GM23248 (cell line): Measurements from ENCODE around the gene MPPE1. TPM values are rescaled to one million over a fixed set of nuclear protein-coding genes. Genes with fewer than 3 reads are reported as not detected.
A peak's percentile ranks its signal among the peaks of the same experiment; 100 is the strongest.

Experiments used
- DNase-seq: peaks from one replicate; pipeline ENCODE4 v3.0.0-alpha.2; 2015
- H2AFZ ChIP-seq: fragments of 200-600 bp; sonication (generic); 2 replicates; pipeline ENCODE4 v1.6.1; 2016; ENCODE audit warnings: antibody characterized with exemption
- H3F3A ChIP-seq: fragments of 200-600 bp; sonication (generic); 2 replicates; pipeline ENCODE4 v1.6.1; 2016; ENCODE audit warnings: mild to moderate bottlenecking, antibody characterized with exemption, mixed run types; ENCODE audit not compliant: insufficient read depth
- H3K27ac ChIP-seq: fragments of 200-600 bp; sonication (generic); 2 replicates; pipeline ENCODE4 v1.5.1; 2016; ENCODE audit warnings: mild to moderate bottlenecking
- H3K27me3 ChIP-seq: fragments of 200-600 bp; sonication (generic); replicated peaks from 2 replicates; pipeline ENCODE4 v1.6.1; 2016; ENCODE audit warnings: mild to moderate bottlenecking; ENCODE audit not compliant: insufficient read depth
- H3K36me3 ChIP-seq: fragments of 200-600 bp; sonication (generic); 2 replicates; pipeline ENCODE4 v1.6.1; 2016; ENCODE audit warnings: low read depth, mild to moderate bottlenecking
- H3K4me1 ChIP-seq: fragments of 200-600 bp; sonication (generic); 2 replicates; pipeline ENCODE4 v1.6.1; 2016; ENCODE audit warnings: mild to moderate bottlenecking; ENCODE audit not compliant: insufficient read depth
- H3K4me2 ChIP-seq: fragments of 200-600 bp; sonication (generic); one replicate; pipeline ENCODE4 v1.6.1; 2016; ENCODE audit warnings: mild to moderate bottlenecking; ENCODE audit not compliant: unreplicated experiment
- H3K4me3 ChIP-seq: fragments of 200-600 bp; sonication (generic); 2 replicates; pipeline ENCODE4 v1.5.1; 2016; ENCODE audit warnings: mild to moderate bottlenecking
- H3K79me2 ChIP-seq: fragments of 200-600 bp; sonication (generic); 2 replicates; pipeline ENCODE4 v1.6.1; 2016; ENCODE audit warnings: mild to moderate bottlenecking; ENCODE audit not compliant: insufficient read depth
- H3K9ac ChIP-seq: fragments of 200-600 bp; sonication (generic); 2 replicates; pipeline ENCODE4 v1.6.1; 2016; ENCODE audit warnings: mild to moderate bottlenecking
- H3K9me2 ChIP-seq: fragments of 200-600 bp; sonication (generic); 2 replicates; pipeline ENCODE4 v1.6.1; 2016; ENCODE audit warnings: mixed run types, mild to moderate bottlenecking, moderate library complexity; ENCODE audit not compliant: insufficient read depth
- H3K9me3 ChIP-seq: fragments of 200-600 bp; sonication (generic); one replicate; pipeline ENCODE4 v1.6.1; 2017; ENCODE audit warnings: low read depth
- H4K20me1 ChIP-seq: fragments of 200-600 bp; sonication (generic); 2 replicates; pipeline ENCODE4 v1.6.0; 2016; ENCODE audit not compliant: insufficient read depth
- EZH2 ChIP-seq: fragments of 200-600 bp; sonication (generic); IDR thresholded peaks from 2 replicates; pipeline ENCODE4 v1.6.1; 2018; ENCODE audit warnings: antibody characterized with exemption, mild to moderate bottlenecking; ENCODE audit not compliant: insufficient read depth, poor library complexity, severe bottlenecking
- EZH2phosphoT487 ChIP-seq: fragments of 200-600 bp; sonication (generic); IDR thresholded peaks from 2 replicates; pipeline ENCODE4 v1.6.1; 2018; ENCODE audit warnings: antibody characterized with exemption, moderate library complexity, mild to moderate bottlenecking, low read depth; ENCODE audit not compliant: insufficient read depth
- whole genome bisulfite sequencing, 2 experiments: methylation state at CpG; one replicate each; pipeline ENCODE4 v1.1.6; 2015 to 2017; ENCODE audit warnings: low lambda C conversion rate in 2 of 2, low coverage in 1 of 2; ENCODE audit errors: missing lambda C conversion rate in 2 of 2; 5-methylcytosine and 5-hydroxymethylcytosine counted together
- in situ Hi-C: fragments of 300-500 bp; cut with MboI; formaldehyde crosslinking; loops from 2 replicates; pipeline ENCODE4 v1.15.0; 2020
- polyA plus RNA-seq: library from polyadenylated mRNA; unstranded; fragments of >200 nt; fragmentation: Nextera tagmentation; extraction: Ambion mirVana; gene quantifications from 2 replicates; pipeline ENCODE4 v1.2.1, GENCODE V29; 2016
- total RNA-seq: library from RNA; depleted of rRNA; stranded (reverse); fragments of >200 nt; shearing (Covaris generic); gene quantifications from 2 replicates; pipeline ENCODE4 v1.2.3, GENCODE V29; 2014; rRNA removed

The MPPE1 gene
- total RNA-seq, result 25.6 and 34.8 TPM in 2 replicates
- polyA plus RNA-seq, result 39.7 and 47.2 TPM in 2 replicates

- 0 to 2% methylated on average over 63 to 96 of the region's 106 CpGs for WGBS, 2 experiments
- peaks cover 13% of the 10 kb centered on the region; the same call in 1 of the 2 replicates for H3K79me2 ChIP-seq
- no peaks in the 10 kb centered on the region for H3K9me3 ChIP-seq
- DNase-seq, result peak; percentile 96
- H4K20me1 ChIP-seq, result no peaks in the 10 kb centered on the region
- peak within 1 kb of the TSS; percentile 97 for H3K27ac ChIP-seq
- H2AFZ ChIP-seq, result peak within 1 kb of the TSS; percentile 89
- peaks cover 10% of the 10 kb centered on the region; the same call in 1 of the 2 replicates for H3F3A ChIP-seq
- H3K4me3 ChIP-seq, result peak within 1 kb of the TSS; percentile 86
- H3K36me3 ChIP-seq, result no peaks in the 10 kb centered on the region; the same call in 1 of the 2 replicates
- H3K27me3 ChIP-seq, result no peaks in the 10 kb centered on the region
- peaks cover 17% of the 10 kb centered on the region for H3K4me1 ChIP-seq
- H3K9me2 ChIP-seq, result no peaks in the 10 kb centered on the region
- peak within 1 kb of the TSS; percentile 98 for H3K9ac ChIP-seq
- in situ Hi-C loops, result no loop called here
- H3K4me2 ChIP-seq, result peak within 1 kb of the TSS; percentile 83
- no peak for TF ChIP-seq EZH2
- no peak for TF ChIP-seq EZH2phosphoT487
These were observed at the start of gene MPPE1 for GRCh38 chr18:11908182-11909060. MPPE1 (minus strand) TSS chr18:11908317; CDS start chr18:11897264, 11,053 bp downstream.

- no peaks in the 10 kb centered on the region for H3K27me3 ChIP-seq
- DNase-seq, result no peak
- TF ChIP-seq EZH2phosphoT487 (no peak), EZH2 (no peak)
- H3K9me2 ChIP-seq, result no peaks in the 10 kb centered on the region
- no peak overlapping the region for H3K27ac ChIP-seq
- no peak overlapping the region for H3K9ac ChIP-seq
- H3K79me2 ChIP-seq, result no peaks in the 10 kb centered on the region
- H4K20me1 ChIP-seq, result no peaks in the 10 kb centered on the region
- H3K9me3 ChIP-seq, result no peaks in the 10 kb centered on the region
- no peak overlapping the region for H2AFZ ChIP-seq
- WGBS, 2 experiments, result 64 to 67% methylated on average over 2 of the region's 2 CpGs
- peaks cover 21% of the 10 kb centered on the region for H3K4me1 ChIP-seq
- no peak overlapping the region for H3K4me2 ChIP-seq
- H3K36me3 ChIP-seq, result no peaks in the 10 kb centered on the region
- peaks cover 21% of the 10 kb centered on the region for H3F3A ChIP-seq
- in situ Hi-C loops, result no loop called here
- H3K4me3 ChIP-seq, result no peak overlapping the region
These were observed 49.5 kb upstream of the MPPE1 start for GRCh38 chr18:11957636-11958035.

- Histone ChIP-seq H3K9ac (no peak overlapping the region), H2AFZ (no peak overlapping the region), H3K36me3 (no peaks in the 10 kb centered on the region), H3K4me2 (no peak overlapping the region), H3K9me2 (no peaks in the 10 kb centered on the region), H3K4me1 (peaks cover 17% of the 10 kb centered on the region), H3K27ac (no peak overlapping the region), H4K20me1 (no peaks in the 10 kb centered on the region), H3K4me3 (no peak overlapping the region), H3K79me2 (no peaks in the 10 kb centered on the region), H3K27me3 (no peaks in the 10 kb centered on the region), H3F3A (peaks cover 21% of the 10 kb centered on the region), H3K9me3 (no peaks in the 10 kb centered on the region)
- no peak for DNase-seq
- in situ Hi-C loops, result no loop called here
- TF ChIP-seq EZH2phosphoT487, result no peak
- TF ChIP-seq EZH2, result no peak
- WGBS, 2 experiments, result 94% methylated on average over 10 of the region's 10 CpGs
These were observed 48.5 kb upstream of the MPPE1 start for GRCh38 chr18:11956371-11957308.
